Upper lobe of left lung (tissue), 6 donors: Measurements from ENCODE around the gene TMEM269. TPM values are rescaled to one million over a fixed set of nuclear protein-coding genes. Genes with fewer than 3 reads are reported as not detected.

Source experiments
- ATAC-seq, 2 donors: fragments of 200-7000 bp; cut with Tn5 transposase; one replicate each; pipeline ENCODE4 v1.9.1; 2022; ENCODE audit warnings: mild to moderate bottlenecking in 2 of 2, moderate library complexity in 2 of 2; ENCODE audit not compliant: low FRiP score in 2 of 2
- DNase-seq, 2 donors: peaks; one replicate each; pipeline ENCODE4 v3.0.0-alpha.2; 2019 to 2020
- H3K27ac ChIP-seq, 4 donors: fragments of 200-600 bp; sonication (generic); one replicate each; pipeline ENCODE4 v1.5.1; 2016 to 2019
- H3K27me3 ChIP-seq, 4 donors: fragments of 200-600 bp; sonication (generic); one replicate each; pipeline ENCODE4 v1.5.1; 2017 to 2019
- H3K36me3 ChIP-seq, 4 donors: fragments of 200-600 bp; sonication (generic); one replicate each; pipeline ENCODE4 v1.5.1; 2016 to 2019
- H3K4me1 ChIP-seq, 4 donors: fragments of 200-600 bp; sonication (generic); one replicate each; pipeline ENCODE4 v1.5.1; 2018 to 2019
- H3K4me3 ChIP-seq, 4 donors: fragments of 200-600 bp; sonication (generic); one replicate each; pipeline ENCODE4 v1.5.1; 2017 to 2019; ENCODE audit warnings: mild to moderate bottlenecking in 2 of 4, moderate library complexity in 1 of 4
- H3K9me3 ChIP-seq, 4 donors: fragments of 200-600 bp; sonication (generic); one replicate each; pipeline ENCODE4 v1.5.1; 2018 to 2019
- CTCF ChIP-seq, 6 experiments: fragments of 450-650 bp in 4 of 6; fragments of 200-600 bp in 2 of 6; sonication (generic) in 2 of 6; IDR thresholded peaks; one replicate each; pipeline ENCODE4 v1.5.1; 2016 to 2019; ENCODE audit warnings: antibody characterized with exemption in 6 of 6
- EP300 ChIP-seq, 4 donors: sonication (generic); formaldehyde crosslinking; IDR thresholded peaks; one replicate each; pipeline ENCODE4 v1.5.1; 2017; ENCODE audit warnings: antibody characterized with exemption in 4 of 4, control low read depth in 2 of 4
- POLR2A ChIP-seq, 4 donors: fragments of 450-650 bp; IDR thresholded peaks; one replicate each; pipeline ENCODE4 v1.5.1; 2016 to 2017; ENCODE audit warnings: antibody characterized with exemption in 4 of 4, mild to moderate bottlenecking in 2 of 4
- POLR2AphosphoS5 ChIP-seq, 2 donors: sonication (generic); formaldehyde crosslinking; IDR thresholded peaks; one replicate each; pipeline ENCODE4 v1.5.1; 2017; ENCODE audit warnings: antibody characterized with exemption in 2 of 2
- WGBS, 2 donors: methylation state at CpG; one replicate each; pipeline ENCODE4 v1.1.5; 2017 to 2018; 5-methylcytosine and 5-hydroxymethylcytosine counted together
- total RNA-seq, 6 donors: library from RNA; depleted of rRNA in 4 of 6; stranded (reverse); fragments of >200 nt in 4 of 6; gene quantifications; one replicate each; pipeline versions ENCODE4 v1.1.0 to v1.2.1, GENCODE V29; 2016 to 2021
- donor health status: DM: no; HTN: no; CAD: no; lungs with moderate emphysema.
- donor health status: DM: no; HTN: yes; CAD: no; lungs with severe emphysema.

TMEM269 gene
- total RNA-seq, 6 donors from 2014 or later, result 0.07 to 2.1 (median 0.14) TPM; not detected in 2

- H3K4me3 ChIP-seq, result no peak overlapping the region
- WGBS, 2 donors, result 92 to 95% methylated on average over 4 of the region's 4 CpGs
- peaks cover 13 to 24% (median 16%) of the 10 kb centered on the region in 4 donors for H3K4me1 ChIP-seq
- H3K27ac ChIP-seq, result no peak overlapping the region
- ATAC-seq (no peak), DNase-seq (peak in 1 of 2 donors; percentile 49)
- H3K36me3 ChIP-seq, result peaks cover 0 to 15% (median 5%) of the 10 kb centered on the region in 4 donors
- no peak for TF ChIP-seq CTCF (IDR thresholded peaks at IDR 0.05)
- TF ChIP-seq EP300 (IDR thresholded peaks at IDR 0.05), result no peak
- no peak for TF ChIP-seq POLR2AphosphoS5 (IDR thresholded peaks at IDR 0.05)
- TF ChIP-seq POLR2A (IDR thresholded peaks at IDR 0.05), result no peak
- no peaks in the 10 kb centered on the region for H3K27me3 ChIP-seq
- H3K9me3 ChIP-seq, result no peaks in the 10 kb centered on the region
Observed at GRCh38 chr1:42844592-42845140, 59.9 kb downstream of the TMEM269 start.

- 58 to 76% methylated on average over 1 of the region's 1 CpG for WGBS, 2 donors
- no peak overlapping the region for H3K27ac ChIP-seq
- H3K9me3 ChIP-seq, result no peaks in the 10 kb centered on the region
- H3K4me3 ChIP-seq, result no peak overlapping the region
- TF ChIP-seq POLR2A (IDR thresholded peaks at IDR 0.05), result no peak
- TF ChIP-seq POLR2AphosphoS5 (IDR thresholded peaks at IDR 0.05), result no peak
- no peak for TF ChIP-seq CTCF (IDR thresholded peaks at IDR 0.05)
- TF ChIP-seq EP300 (IDR thresholded peaks at IDR 0.05), result no peak
- H3K36me3 ChIP-seq, result peaks cover 0 to 15% (median 5%) of the 10 kb centered on the region in 4 donors
- no peaks in the 10 kb centered on the region for H3K27me3 ChIP-seq
- peaks cover 13 to 24% (median 16%) of the 10 kb centered on the region in 4 donors for H3K4me1 ChIP-seq
- DNase-seq, result no peak
- ATAC-seq, result no peak
Observed at GRCh38 chr1:42845193-42845592, 60.4 kb downstream of the TMEM269 start.

GRCh38 chr1:42845866-42846256 is 61.1 kb downstream of the TMEM269 start:
- ATAC-seq, result peak in 1 of 2 donors; percentile 16
- H3K27ac ChIP-seq, result peak overlapping the region in 2 of 4 donors; percentile 92 to 95
- H3K27me3 ChIP-seq, result no peaks in the 10 kb centered on the region

GRCh38 chr1:42846257-42847110 is 61.7 kb downstream of the TMEM269 start, which contains the start of gene ZNF691:
TSS of gene ZNF691 (plus strand) at chr1:42846613. CDS start at chr1:42849659, 3,046 bp downstream.
- H3K27me3 ChIP-seq, result no peaks in the 10 kb centered on the region
- peak in 3 of 4 donors; percentile 22 to 86 (median 25) for TF ChIP-seq POLR2A (IDR thresholded peaks at IDR 0.05)
- peak; percentile 87 to 91 for TF ChIP-seq POLR2AphosphoS5 (IDR thresholded peaks at IDR 0.05)
- TF ChIP-seq EP300 (IDR thresholded peaks at IDR 0.05), result no peak
- TF ChIP-seq CTCF (IDR thresholded peaks at IDR 0.05), result peak in 5 of 6 experiments; percentile 25 to 58 (median 45)
- H3K4me1 ChIP-seq, result peaks cover 13 to 24% (median 16%) of the 10 kb centered on the region in 4 donors
- peak within 1 kb of the TSS; percentile 76 to 97 (median 93) for H3K4me3 ChIP-seq
- DNase-seq (peak; percentile 92 to 96), ATAC-seq (peak; percentile 98 to 99)
- peak within 1 kb of the TSS; percentile 63 to 95 (median 86) for H3K27ac ChIP-seq
- no peaks in the 10 kb centered on the region for H3K9me3 ChIP-seq
- H3K36me3 ChIP-seq, result peaks cover 5 to 25% (median 13%) of the 10 kb centered on the region in 4 donors
- WGBS, 2 donors, result 0 to 1% methylated on average over 22 to 50 of the region's 50 CpGs

More at GRCh38 chr1:42845866-42846256, 61.1 kb downstream of the TMEM269 start:
- no peaks in the 10 kb centered on the region for H3K9me3 ChIP-seq
- TF ChIP-seq CTCF (IDR thresholded peaks at IDR 0.05), result no peak
- no peak for TF ChIP-seq POLR2AphosphoS5 (IDR thresholded peaks at IDR 0.05)
- TF ChIP-seq POLR2A (IDR thresholded peaks at IDR 0.05), result no peak
- TF ChIP-seq EP300 (IDR thresholded peaks at IDR 0.05), result no peak
- peaks cover 13 to 24% (median 16%) of the 10 kb centered on the region in 4 donors for H3K4me1 ChIP-seq
- WGBS, 2 donors, result 9 to 11% methylated on average over 10 of the region's 10 CpGs
- peaks cover under 1 to 19% (median 8%) of the 10 kb centered on the region in 4 donors for H3K36me3 ChIP-seq
- no peak for DNase-seq
- peak overlapping the region; percentile 24 to 97 (median 93) for H3K4me3 ChIP-seq
